ENCODE measurements around the gene PYCR2. TPM values are rescaled to one million over a fixed set of nuclear protein-coding genes. Genes with fewer than 3 reads are reported as not detected.

Gene PYCR2
- total and polyA plus RNA-seq, 2 experiments from 2014 or later: 45.1 to 75.9 TPM

- Histone ChIP-seq H3K27ac (peak overlapping the region; percentile 88), H3K36me3 (no peaks in the 10 kb centered on the region), H3K27me3 (no peaks in the 10 kb centered on the region), H3K9me3 (ENCODE audit: low read depth) (no peaks in the 10 kb centered on the region), H3K4me1 (ENCODE audit: low read depth) (no peaks in the 10 kb centered on the region), H3K4me3 (no peak overlapping the region)
- TF ChIP-seq, protein P1, sequence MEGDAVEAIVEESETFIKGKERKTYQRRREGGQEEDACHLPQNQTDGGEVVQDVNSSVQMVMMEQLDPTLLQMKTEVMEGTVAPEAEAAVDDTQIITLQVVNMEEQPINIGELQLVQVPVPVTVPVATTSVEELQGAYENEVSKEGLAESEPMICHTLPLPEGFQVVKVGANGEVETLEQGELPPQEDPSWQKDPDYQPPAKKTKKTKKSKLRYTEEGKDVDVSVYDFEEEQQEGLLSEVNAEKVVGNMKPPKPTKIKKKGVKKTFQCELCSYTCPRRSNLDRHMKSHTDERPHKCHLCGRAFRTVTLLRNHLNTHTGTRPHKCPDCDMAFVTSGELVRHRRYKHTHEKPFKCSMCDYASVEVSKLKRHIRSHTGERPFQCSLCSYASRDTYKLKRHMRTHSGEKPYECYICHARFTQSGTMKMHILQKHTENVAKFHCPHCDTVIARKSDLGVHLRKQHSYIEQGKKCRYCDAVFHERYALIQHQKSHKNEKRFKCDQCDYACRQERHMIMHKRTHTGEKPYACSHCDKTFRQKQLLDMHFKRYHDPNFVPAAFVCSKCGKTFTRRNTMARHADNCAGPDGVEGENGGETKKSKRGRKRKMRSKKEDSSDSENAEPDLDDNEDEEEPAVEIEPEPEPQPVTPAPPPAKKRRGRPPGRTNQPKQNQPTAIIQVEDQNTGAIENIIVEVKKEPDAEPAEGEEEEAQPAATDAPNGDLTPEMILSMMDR (IDR thresholded peaks at IDR 0.05; ENCODE audit: low read depth, low read length): no peak
- no peak for DNase-seq (ENCODE audit: low read depth in 1 of 2, low spot score in 1 of 2)
Measured at GRCh38 chr1:225928186-225929175, 4.4 kb upstream of the PYCR2 start.

GRCh38 chr1:225926551-225927113, 2.6 kb upstream of the PYCR2 start:
- Histone ChIP-seq H3K9me3 (ENCODE audit: low read depth) (no peaks in the 10 kb centered on the region), H3K27me3 (no peaks in the 10 kb centered on the region), H3K4me3 (no peak overlapping the region), H3K27ac (no peak overlapping the region), H3K36me3 (peaks cover 4% of the 10 kb centered on the region), H3K4me1 (ENCODE audit: low read depth) (no peaks in the 10 kb centered on the region)
- TF ChIP-seq, protein P1 (IDR thresholded peaks at IDR 0.05; ENCODE audit: low read depth, low read length): no peak
- DNase-seq (ENCODE audit: low read depth in 1 of 2, low spot score in 1 of 2): no peak

GRCh38 chr1:225923381-225923691, 714 bp downstream of the PYCR2 start:
- Histone ChIP-seq H3K4me1 (ENCODE audit: low read depth) (no peaks in the 10 kb centered on the region), H3K4me3 (peak overlapping the region; percentile 79), H3K27me3 (no peaks in the 10 kb centered on the region), H3K27ac (peak overlapping the region; percentile 90), H3K9me3 (ENCODE audit: low read depth) (no peaks in the 10 kb centered on the region), H3K36me3 (peaks cover 19% of the 10 kb centered on the region)
- peak in 1 of 2 donors; percentile 14 for DNase-seq (ENCODE audit: low read depth in 1 of 2, low spot score in 1 of 2)
- TF ChIP-seq, protein P1 (IDR thresholded peaks at IDR 0.05; ENCODE audit: low read depth, low read length): no peak

DNA sequence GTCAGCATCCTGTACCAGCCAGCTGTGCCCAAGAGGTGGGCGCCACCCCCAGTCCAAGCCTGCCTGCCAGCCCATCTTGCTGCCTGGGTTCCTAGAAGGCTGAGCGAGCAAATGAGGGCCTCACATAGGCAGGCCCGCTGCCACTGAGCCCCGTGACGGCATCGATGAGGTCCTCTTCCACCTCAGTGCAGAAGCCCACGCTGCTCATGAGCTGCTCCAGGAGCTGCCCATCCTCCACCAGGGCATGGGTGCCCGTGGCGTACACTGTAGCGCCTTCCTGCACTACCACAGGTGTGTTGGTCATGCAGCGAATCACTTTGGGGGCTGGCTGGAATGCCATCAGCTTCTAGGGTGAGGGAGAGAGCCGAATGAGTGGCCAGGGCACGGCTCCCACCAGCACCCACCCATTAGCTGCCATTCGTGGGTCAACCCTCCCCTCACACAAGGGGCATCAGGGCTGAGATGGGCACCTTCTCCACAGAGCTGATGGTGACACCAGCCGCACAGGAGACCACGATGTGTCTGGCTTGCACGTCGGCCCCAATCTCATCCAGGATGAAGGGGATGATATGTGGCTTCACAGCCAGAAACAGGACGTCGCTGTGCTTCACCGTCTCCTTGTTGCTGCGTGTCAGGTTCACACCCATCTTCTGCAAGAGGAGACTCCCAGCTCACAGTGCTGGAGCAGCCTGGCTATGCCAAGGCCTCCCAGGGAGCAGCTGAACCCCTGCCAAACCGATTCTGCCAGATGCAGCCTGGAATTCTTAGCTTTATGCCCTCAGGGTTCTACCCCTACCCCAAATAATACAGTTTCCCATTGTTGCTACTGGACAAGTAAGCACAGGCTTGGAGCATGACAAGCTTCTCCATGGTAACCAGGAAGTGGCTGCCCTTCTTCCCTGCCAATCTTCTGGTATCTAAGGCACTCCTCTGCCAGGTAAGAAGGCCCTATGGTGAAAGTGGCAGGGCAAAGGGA, 2.0 kb downstream of the PYCR2 start:
- no peak overlapping the region for H3K4me3 ChIP-seq
- TF ChIP-seq, protein P1 (IDR thresholded peaks at IDR 0.05; ENCODE audit: low read depth, low read length): no peak
- H3K4me1 ChIP-seq (ENCODE audit: low read depth): no peaks in the 10 kb centered on the region
- H3K9me3 ChIP-seq (ENCODE audit: low read depth): no peaks in the 10 kb centered on the region
- no peaks in the 10 kb centered on the region for H3K27me3 ChIP-seq
- H3K27ac ChIP-seq: no peak overlapping the region
- DNase-seq (ENCODE audit: low read depth in 1 of 2, low spot score in 1 of 2): no peak
- peaks cover 23% of the 10 kb centered on the region for H3K36me3 ChIP-seq

GRCh38 chr1:225919906-225920305, 4.1 kb downstream of the PYCR2 start:
- Histone ChIP-seq H3K4me3 (no peak overlapping the region), H3K27ac (no peak overlapping the region), H3K9me3 (ENCODE audit: low read depth) (no peaks in the 10 kb centered on the region), H3K4me1 (ENCODE audit: low read depth) (no peaks in the 10 kb centered on the region), H3K27me3 (no peaks in the 10 kb centered on the region), H3K36me3 (peaks cover 23% of the 10 kb centered on the region)
- TF ChIP-seq, protein P1 (IDR thresholded peaks at IDR 0.05; ENCODE audit: low read depth, low read length): no peak
- peak in 1 of 2 donors; percentile 94 for DNase-seq (ENCODE audit: low read depth in 1 of 2, low spot score in 1 of 2)
